Mesendoderm (in vitro differentiated cells): ENCODE data around the gene MAST4.

ENCODE experiments used
- DNase-seq: peaks from one replicate; pipeline ENCODE4 v3.0.0; 2013
- H2AK5ac ChIP-seq: 2 replicates; pipeline ENCODE4 v1.6.1; 2013; ENCODE audit warnings: low read length, inconsistent platforms
- H2BK120ac ChIP-seq: 2 replicates; pipeline ENCODE4 v1.6.1; 2013; ENCODE audit warnings: low read depth, mild to moderate bottlenecking, low read length, moderate library complexity, mixed read lengths
- H2BK15ac ChIP-seq: replicated peaks from 2 replicates; pipeline ENCODE4 v1.6.1; 2013; ENCODE audit warnings: low read depth, mild to moderate bottlenecking, moderate library complexity
- H2BK5ac ChIP-seq: 2 replicates; pipeline ENCODE4 v1.6.1; 2013; ENCODE audit warnings: low read length, inconsistent platforms
- H3K18ac ChIP-seq: 2 replicates; pipeline ENCODE4 v1.6.1; 2013; ENCODE audit warnings: mild to moderate bottlenecking, low read length, mixed read lengths
- H3K23ac ChIP-seq: one replicate; pipeline ENCODE4 v1.6.1; 2013; ENCODE audit warnings: low read length
- H3K27ac ChIP-seq: 2 replicates; pipeline ENCODE4 v1.5.1; 2013; ENCODE audit warnings: low read depth, mild to moderate bottlenecking, inconsistent platforms, low read length, moderate library complexity
- H3K27me3 ChIP-seq: 2 replicates; pipeline ENCODE4 v1.6.1; 2013; ENCODE audit warnings: low read length, control low read depth, mild to moderate bottlenecking, inconsistent platforms; ENCODE audit not compliant: insufficient read depth, poor library complexity
- H3K36me3 ChIP-seq: 2 replicates; pipeline ENCODE4 v1.6.1; 2013; ENCODE audit warnings: low read length, inconsistent platforms; ENCODE audit not compliant: control insufficient read depth, insufficient read depth
- H3K4ac ChIP-seq: one replicate; pipeline ENCODE4 v1.6.1; 2013; ENCODE audit warnings: low read depth, mild to moderate bottlenecking, low read length, moderate library complexity
- H3K4me1 ChIP-seq: 2 replicates; pipeline ENCODE4 v1.6.1; 2013; ENCODE audit warnings: low read depth, low read length, inconsistent platforms; ENCODE audit not compliant: control insufficient read depth
- H3K4me2 ChIP-seq: 2 replicates; pipeline ENCODE4 v1.6.1; 2013; ENCODE audit warnings: low read length
- H3K4me3 ChIP-seq: 2 replicates; pipeline ENCODE4 v1.5.1; 2013; ENCODE audit warnings: mild to moderate bottlenecking, low read length
- H3K56ac ChIP-seq: one replicate; pipeline ENCODE4 v1.6.1; 2013; ENCODE audit warnings: low read length
- H3K79me1 ChIP-seq: 2 replicates; pipeline ENCODE4 v1.6.1; 2013; ENCODE audit warnings: low read length, inconsistent platforms
- H3K79me2 ChIP-seq: 2 replicates; pipeline ENCODE4 v1.6.1; 2013; ENCODE audit warnings: mild to moderate bottlenecking, low read length; ENCODE audit not compliant: control insufficient read depth, insufficient read depth
- H3K9ac ChIP-seq: 2 replicates; pipeline ENCODE4 v1.6.1; 2013; ENCODE audit warnings: low read length, inconsistent platforms
- H4K5ac ChIP-seq: one replicate; pipeline ENCODE4 v1.6.1; 2013; ENCODE audit warnings: low read length
- H4K8ac ChIP-seq: one replicate; pipeline ENCODE4 v1.6.1; 2013; ENCODE audit warnings: low read depth, mild to moderate bottlenecking, control low read depth, low read length, moderate library complexity
- WGBS: extraction: QIAGEN DNeasy Blood & Tissue Kit; methylation state at CpG from one replicate; pipeline ENCODE4 v1.1.7; 2013; ENCODE audit warnings: low lambda C conversion rate, missing lambda C conversion rate; ENCODE audit not compliant: insufficient coverage; ENCODE audit errors: extremely low coverage; 5-methylcytosine and 5-hydroxymethylcytosine counted together

Gene MAST4

GRCh38 chr5:67154556-67155206, 558.5 kb downstream of the MAST4 start:
- Histone ChIP-seq H3K27ac (no peak overlapping the region), H3K27me3 (no peaks in the 10 kb centered on the region), H3K4me3 (no peak overlapping the region), H3K23ac (no peak overlapping the region), H2AK5ac (no peak overlapping the region), H3K18ac (no peak overlapping the region), H2BK5ac (no peak overlapping the region), H3K4ac (no peak overlapping the region), H3K4me1 (no peaks in the 10 kb centered on the region), H3K56ac (no peak overlapping the region), H4K8ac (no peak overlapping the region), H3K79me2 (no peaks in the 10 kb centered on the region), H3K36me3 (no peaks in the 10 kb centered on the region), H3K4me2 (no peak overlapping the region), H3K9ac (no peak overlapping the region), H2BK15ac (no peak overlapping the region), H3K79me1 (no peaks in the 10 kb centered on the region), H4K5ac (no peak overlapping the region), H2BK120ac (no peak overlapping the region)
- DNase-seq = no peak
- no CpG with 5 or more reads among the region's 5 CpGs for WGBS

DNA sequence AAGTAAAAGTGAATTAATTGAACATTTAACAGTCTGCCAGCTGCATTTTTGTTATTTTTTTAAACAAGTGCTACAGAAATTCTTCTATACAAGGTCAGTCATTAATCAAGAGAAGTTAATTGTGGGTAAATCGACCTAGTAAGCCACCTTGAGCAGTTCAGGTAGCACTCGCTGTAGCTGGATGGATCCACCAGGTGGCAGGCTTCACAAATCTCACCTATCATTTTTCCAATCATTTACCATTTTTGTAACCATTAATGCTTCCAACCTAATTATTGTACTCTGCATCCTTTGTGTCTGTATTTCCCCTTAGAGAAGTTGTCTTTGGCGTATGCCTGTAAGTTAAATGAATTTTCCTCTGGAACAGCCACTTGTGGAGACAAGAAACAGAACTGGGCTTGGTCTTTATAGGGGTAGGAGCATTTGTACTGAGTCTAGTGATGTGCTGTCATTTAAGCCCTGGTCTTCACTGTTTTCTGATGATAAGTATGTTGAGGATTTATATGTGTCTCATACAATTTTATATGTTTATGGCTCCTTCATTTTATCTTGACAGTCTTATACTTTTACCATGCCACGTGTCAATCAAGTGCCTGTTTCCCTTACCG, 560.9 kb downstream of the MAST4 start:
- no peak overlapping the region for H3K56ac ChIP-seq
- no peaks in the 10 kb centered on the region for H3K79me2 ChIP-seq
- no peak overlapping the region for H2BK5ac ChIP-seq
- H3K9ac ChIP-seq = no peak overlapping the region
- no peaks in the 10 kb centered on the region for H3K79me1 ChIP-seq
- peak; percentile 39 for DNase-seq
- no peak overlapping the region for H3K4me3 ChIP-seq
- no peak overlapping the region for H3K18ac ChIP-seq
- no peak overlapping the region for H3K27ac ChIP-seq
- no peaks in the 10 kb centered on the region for H3K4me1 ChIP-seq
- no peak overlapping the region for H2AK5ac ChIP-seq
- no peak overlapping the region for H4K5ac ChIP-seq
- H3K36me3 ChIP-seq = no peaks in the 10 kb centered on the region
- no peak overlapping the region for H4K8ac ChIP-seq
- no peak overlapping the region for H2BK15ac ChIP-seq
- H2BK120ac ChIP-seq = no peak overlapping the region
- no peak overlapping the region for H3K4ac ChIP-seq
- H3K23ac ChIP-seq = no peak overlapping the region
- H3K4me2 ChIP-seq = no peak overlapping the region
- no CpG with 5 or more reads among the region's 5 CpGs for WGBS
- no peaks in the 10 kb centered on the region for H3K27me3 ChIP-seq

DNA sequence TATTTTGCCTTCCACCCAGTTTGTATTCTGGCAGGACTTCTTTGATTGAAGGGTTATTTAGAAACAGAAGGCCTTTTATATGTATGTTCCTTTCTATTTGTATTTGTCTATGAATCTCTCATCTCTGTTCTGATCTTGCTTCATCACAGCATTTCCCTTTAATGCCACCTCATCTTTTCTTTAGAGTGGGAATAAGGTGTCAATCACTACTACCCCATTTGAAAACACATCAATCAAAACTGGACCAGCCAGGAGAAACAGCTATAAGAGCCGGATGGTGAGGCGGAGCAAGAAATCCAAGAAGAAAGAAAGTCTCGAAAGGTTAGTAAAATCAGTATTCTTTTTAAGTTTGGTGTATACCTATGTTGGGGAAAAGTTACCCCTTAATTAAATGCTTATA, 564.1 kb downstream of the MAST4 start:
- H4K8ac ChIP-seq = no peak overlapping the region
- H4K5ac ChIP-seq = no peak overlapping the region
- no peaks in the 10 kb centered on the region for H3K27me3 ChIP-seq
- no peak overlapping the region for H3K18ac ChIP-seq
- no peak overlapping the region for H2BK5ac ChIP-seq
- H3K56ac ChIP-seq = no peak overlapping the region
- no peak overlapping the region for H2BK15ac ChIP-seq
- no peak overlapping the region for H3K27ac ChIP-seq
- no peak overlapping the region for H3K4ac ChIP-seq
- H3K4me1 ChIP-seq = no peaks in the 10 kb centered on the region
- H2AK5ac ChIP-seq = no peak overlapping the region
- no peaks in the 10 kb centered on the region for H3K79me2 ChIP-seq
- no CpG with 5 or more reads among the region's 3 CpGs for WGBS
- H3K36me3 ChIP-seq = no peaks in the 10 kb centered on the region
- no peaks in the 10 kb centered on the region for H3K79me1 ChIP-seq
- H3K9ac ChIP-seq = no peak overlapping the region
- no peak for DNase-seq
- no peak overlapping the region for H3K23ac ChIP-seq
- H2BK120ac ChIP-seq = no peak overlapping the region
- H3K4me2 ChIP-seq = no peak overlapping the region
- no peak overlapping the region for H3K4me3 ChIP-seq

DNA sequence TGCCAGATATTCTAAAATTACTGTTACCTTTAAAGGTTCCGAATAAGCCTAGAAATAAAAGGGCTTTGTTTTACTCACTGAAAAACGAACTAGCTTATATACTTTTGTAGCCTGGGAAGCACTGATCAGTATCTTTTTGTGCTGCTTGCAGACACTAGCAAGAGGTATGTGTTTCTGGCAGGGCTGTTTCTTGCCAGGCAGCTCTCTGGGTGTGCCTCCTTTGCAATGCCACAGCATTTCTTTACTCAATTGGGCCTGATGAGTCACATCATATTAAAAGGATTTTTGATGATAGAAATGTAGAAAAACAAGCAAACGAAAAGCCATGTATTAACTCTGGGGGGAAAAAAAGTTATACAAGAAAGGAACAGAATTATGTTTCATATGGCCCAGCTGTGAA, 564.8 kb downstream of the MAST4 start:
- no peak overlapping the region for H3K4me2 ChIP-seq
- H2AK5ac ChIP-seq = no peak overlapping the region
- H3K27ac ChIP-seq = no peak overlapping the region
- no peaks in the 10 kb centered on the region for H3K27me3 ChIP-seq
- H3K36me3 ChIP-seq = no peaks in the 10 kb centered on the region
- no peak overlapping the region for H4K5ac ChIP-seq
- no peak overlapping the region for H3K4me3 ChIP-seq
- H3K23ac ChIP-seq = no peak overlapping the region
- H2BK120ac ChIP-seq = no peak overlapping the region
- no peak overlapping the region for H2BK15ac ChIP-seq
- H3K18ac ChIP-seq = no peak overlapping the region
- DNase-seq = peak; percentile 27
- no peak overlapping the region for H3K56ac ChIP-seq
- no peak overlapping the region for H4K8ac ChIP-seq
- H3K79me2 ChIP-seq = no peaks in the 10 kb centered on the region
- H3K4me1 ChIP-seq = no peaks in the 10 kb centered on the region
- no peak overlapping the region for H2BK5ac ChIP-seq
- H3K9ac ChIP-seq = no peak overlapping the region
- no CpG with 5 or more reads among the region's 3 CpGs for WGBS
- no peaks in the 10 kb centered on the region for H3K79me1 ChIP-seq
- H3K4ac ChIP-seq = no peak overlapping the region

DNA sequence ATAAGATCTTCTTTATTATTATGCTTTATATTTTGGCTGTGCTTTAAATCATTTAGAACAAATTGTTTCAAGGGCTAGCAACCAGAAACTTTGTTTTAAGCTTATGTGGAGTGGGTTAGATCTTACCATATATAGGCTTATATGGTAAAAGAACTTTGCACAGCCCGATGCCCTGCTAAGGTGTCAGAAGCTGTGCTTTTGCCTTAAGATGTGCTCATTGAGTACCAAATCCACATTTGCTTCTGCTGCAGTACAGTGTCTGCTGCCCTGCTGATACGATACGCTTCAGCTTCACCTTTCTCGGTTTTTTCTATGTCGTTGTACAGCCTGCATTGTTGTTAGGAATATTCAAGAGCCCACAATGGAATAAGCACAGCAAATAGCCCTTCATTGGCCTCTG, 565.6 kb downstream of the MAST4 start:
- Histone ChIP-seq H3K18ac (no peak overlapping the region), H2BK15ac (no peak overlapping the region), H3K79me1 (no peaks in the 10 kb centered on the region), H3K79me2 (no peaks in the 10 kb centered on the region), H3K23ac (no peak overlapping the region), H3K4me3 (no peak overlapping the region), H2AK5ac (no peak overlapping the region), H3K4me1 (peaks cover under 1% of the 10 kb centered on the region), H3K56ac (no peak overlapping the region), H3K9ac (no peak overlapping the region), H3K27me3 (no peaks in the 10 kb centered on the region), H3K4ac (no peak overlapping the region), H2BK120ac (no peak overlapping the region), H2BK5ac (no peak overlapping the region), H3K4me2 (no peak overlapping the region), H3K36me3 (no peaks in the 10 kb centered on the region), H3K27ac (no peak overlapping the region), H4K5ac (no peak overlapping the region), H4K8ac (no peak overlapping the region)
- DNase-seq = no peak
- WGBS = no CpG with 5 or more reads among the region's 5 CpGs
